HL-60 (cell line): ENCODE results near the gene CIB4.

Experiments used
- POLR2AphosphoS5 ChIP-seq: IDR thresholded peaks from 2 replicates; pipeline ENCODE4 v1.6.1; 2012; ENCODE audit warnings: low read depth
- TF ChIP-seq, protein P1 (sequence below): IDR thresholded peaks from one replicate; pipeline ENCODE4 v1.5.1; 2011; ENCODE audit warnings: low read length, control low read depth, inconsistent platforms; ENCODE audit not compliant: insufficient read depth

DNA sequence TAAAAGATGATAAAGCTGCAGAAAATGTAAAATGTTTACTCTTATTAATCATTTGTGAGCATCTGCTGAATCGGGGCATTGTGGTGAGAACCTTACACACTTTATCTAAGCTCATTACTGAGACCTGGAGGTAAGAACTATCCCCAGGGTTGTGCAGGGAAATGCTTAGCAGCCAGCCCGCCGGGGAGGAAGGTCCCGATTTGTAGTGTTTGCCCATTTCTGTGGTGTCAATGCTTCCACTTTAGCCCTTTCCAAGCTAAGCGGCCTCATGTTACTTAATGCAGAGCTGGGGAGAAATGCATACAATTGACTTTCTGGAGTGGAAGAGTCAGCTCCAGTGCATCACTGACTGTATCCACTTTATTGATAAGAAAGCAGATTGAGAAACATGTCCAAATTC, 30.5 kb upstream of the CIB4 start:
- no peak for TF ChIP-seq POLR2AphosphoS5
- TF ChIP-seq, protein P1, sequence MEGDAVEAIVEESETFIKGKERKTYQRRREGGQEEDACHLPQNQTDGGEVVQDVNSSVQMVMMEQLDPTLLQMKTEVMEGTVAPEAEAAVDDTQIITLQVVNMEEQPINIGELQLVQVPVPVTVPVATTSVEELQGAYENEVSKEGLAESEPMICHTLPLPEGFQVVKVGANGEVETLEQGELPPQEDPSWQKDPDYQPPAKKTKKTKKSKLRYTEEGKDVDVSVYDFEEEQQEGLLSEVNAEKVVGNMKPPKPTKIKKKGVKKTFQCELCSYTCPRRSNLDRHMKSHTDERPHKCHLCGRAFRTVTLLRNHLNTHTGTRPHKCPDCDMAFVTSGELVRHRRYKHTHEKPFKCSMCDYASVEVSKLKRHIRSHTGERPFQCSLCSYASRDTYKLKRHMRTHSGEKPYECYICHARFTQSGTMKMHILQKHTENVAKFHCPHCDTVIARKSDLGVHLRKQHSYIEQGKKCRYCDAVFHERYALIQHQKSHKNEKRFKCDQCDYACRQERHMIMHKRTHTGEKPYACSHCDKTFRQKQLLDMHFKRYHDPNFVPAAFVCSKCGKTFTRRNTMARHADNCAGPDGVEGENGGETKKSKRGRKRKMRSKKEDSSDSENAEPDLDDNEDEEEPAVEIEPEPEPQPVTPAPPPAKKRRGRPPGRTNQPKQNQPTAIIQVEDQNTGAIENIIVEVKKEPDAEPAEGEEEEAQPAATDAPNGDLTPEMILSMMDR, result no peak
